ENCODE results near the gene COL25A1. TPM values are rescaled to one million over a fixed set of nuclear protein-coding genes. Genes with fewer than 3 reads are reported as not detected.

Gene COL25A1
- total and polyA plus RNA-seq, 2 donors (not counting 3 experiments of a cell fraction or from before 2014, with no cell fraction given), result 0.21 to 3.5 TPM

DNA sequence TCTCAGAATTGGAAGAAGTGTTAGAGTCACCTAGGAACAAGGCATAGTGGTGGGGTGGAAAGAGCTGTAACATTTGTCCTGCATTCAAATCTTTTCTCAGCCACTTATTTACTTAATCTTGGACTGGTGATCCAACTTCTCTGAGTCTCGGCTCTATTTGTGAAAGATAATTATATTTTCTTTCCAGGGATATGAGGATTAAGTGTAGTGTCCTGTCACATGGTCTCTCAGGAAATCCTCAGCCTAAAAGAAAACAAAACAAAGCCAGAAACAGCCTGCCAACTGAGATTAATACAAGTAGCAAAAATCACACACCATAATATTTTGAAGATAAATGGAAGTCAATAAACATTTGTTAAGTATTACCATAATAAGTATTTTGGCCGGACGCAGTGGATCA, 506.3 kb downstream of the COL25A1 start:
- Histone ChIP-seq H2AFZ (ENCODE audit: low read depth, low read length) (no peak overlapping the region), H3K9me1 (replicated peaks; ENCODE audit: control insufficient read depth, extremely low read depth, insufficient read depth, low read length) (no peaks in the 10 kb centered on the region), H3K9me3 (replicated peaks; ENCODE audit: control insufficient read depth, insufficient read depth, low read length) (no peaks in the 10 kb centered on the region), H3K4me3 (replicated peaks in 1 of 3; ENCODE audit: insufficient read depth in 1 of 3, low read depth in 1 of 3, low read length in 3 of 3) (no peak overlapping the region), H4K20me1 (replicated peaks; ENCODE audit: control insufficient read depth, extremely low read depth, insufficient read depth, low read length) (no peaks in the 10 kb centered on the region), H3K4me1 (ENCODE audit: control insufficient read depth, extremely low read depth, insufficient read depth, low read length) (peaks cover 6% of the 10 kb centered on the region), H3K27me3 (ENCODE audit: control insufficient read depth in 2 of 2, insufficient read depth in 2 of 2, low read length in 2 of 2) (no peaks in the 10 kb centered on the region), H3K4me2 (ENCODE audit: insufficient read depth, low read length) (peak overlapping the region; percentile 36), H3K27ac (ENCODE audit: insufficient read depth, low read depth, low read length) (no peak overlapping the region), H3K79me2 (ENCODE audit: control insufficient read depth, insufficient read depth, low read length) (no peaks in the 10 kb centered on the region), H3K9ac (replicated peaks; ENCODE audit: extremely low read depth, insufficient read depth, low read length) (no peak overlapping the region), H3K36me3 (ENCODE audit: control insufficient read depth in 2 of 2, extremely low read depth in 1 of 2, insufficient read depth in 2 of 2, low read length in 2 of 2) (no peaks in the 10 kb centered on the region)
- no TSS peak for BruUV-seq (replicated peaks)
- DNase-seq (ENCODE audit: low read depth, low spot score) (peak; percentile 60), FAIRE-seq (peak; percentile 15)
- TF ChIP-seq JUN (IDR thresholded peaks at IDR 0.05; ENCODE audit: borderline replicate concordance, insufficient read depth, insufficient read length, low read depth), result no peak
- no peak for TF ChIP-seq MYC (IDR thresholded peaks at IDR 0.05; ENCODE audit: low read depth, low read length)
- no peak for TF ChIP-seq GATA2 (IDR thresholded peaks at IDR 0.05; ENCODE audit: insufficient read depth, insufficient read length, low read depth, low read length)
- no peak for TF ChIP-seq POLR2A (IDR thresholded peaks at IDR 0.05; ENCODE audit: low read depth, low read length)
- TF ChIP-seq, protein P1, sequence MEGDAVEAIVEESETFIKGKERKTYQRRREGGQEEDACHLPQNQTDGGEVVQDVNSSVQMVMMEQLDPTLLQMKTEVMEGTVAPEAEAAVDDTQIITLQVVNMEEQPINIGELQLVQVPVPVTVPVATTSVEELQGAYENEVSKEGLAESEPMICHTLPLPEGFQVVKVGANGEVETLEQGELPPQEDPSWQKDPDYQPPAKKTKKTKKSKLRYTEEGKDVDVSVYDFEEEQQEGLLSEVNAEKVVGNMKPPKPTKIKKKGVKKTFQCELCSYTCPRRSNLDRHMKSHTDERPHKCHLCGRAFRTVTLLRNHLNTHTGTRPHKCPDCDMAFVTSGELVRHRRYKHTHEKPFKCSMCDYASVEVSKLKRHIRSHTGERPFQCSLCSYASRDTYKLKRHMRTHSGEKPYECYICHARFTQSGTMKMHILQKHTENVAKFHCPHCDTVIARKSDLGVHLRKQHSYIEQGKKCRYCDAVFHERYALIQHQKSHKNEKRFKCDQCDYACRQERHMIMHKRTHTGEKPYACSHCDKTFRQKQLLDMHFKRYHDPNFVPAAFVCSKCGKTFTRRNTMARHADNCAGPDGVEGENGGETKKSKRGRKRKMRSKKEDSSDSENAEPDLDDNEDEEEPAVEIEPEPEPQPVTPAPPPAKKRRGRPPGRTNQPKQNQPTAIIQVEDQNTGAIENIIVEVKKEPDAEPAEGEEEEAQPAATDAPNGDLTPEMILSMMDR (IDR thresholded peaks at IDR 0.05; ENCODE audit: extremely low read depth in 1 of 2, insufficient read depth in 1 of 2, low read depth in 1 of 2, low read length in 2 of 2), result no peak
- TF ChIP-seq FOS (IDR thresholded peaks at IDR 0.05; ENCODE audit: borderline replicate concordance, insufficient read depth, low read length), result no peak
- TF ChIP-seq, protein P2, sequence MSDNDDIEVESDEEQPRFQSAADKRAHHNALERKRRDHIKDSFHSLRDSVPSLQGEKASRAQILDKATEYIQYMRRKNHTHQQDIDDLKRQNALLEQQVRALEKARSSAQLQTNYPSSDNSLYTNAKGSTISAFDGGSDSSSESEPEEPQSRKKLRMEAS (IDR thresholded peaks at IDR 0.05; ENCODE audit: insufficient read depth, insufficient read length), result no peak
- ChIA-PET CTCF (interaction anchor here (1.0 kb wide), 1 partner anchor 29 kb away, joined by 3 read pairs; no protein-coding TSS in a partner anchor), POLR2A (no interaction called here)
- intact Hi-C loops (cut with micrococcal nuclease) (loop anchor here (1.0 kb wide), 1 partner anchor 31 kb away; no protein-coding TSS in a partner anchor), dilution Hi-C loops (cut with MboI; ENCODE audit: extremely low pct_ligation_motif_present, low sequenced_read_pairs) (no loop called here)
